ENCODE measurements around the gene SSR4. TPM values are rescaled to one million over a fixed set of nuclear protein-coding genes. Genes with fewer than 3 reads are reported as not detected.

The SSR4 gene
- total RNA-seq, 1 donor from 2014 or later = 297 TPM

- peaks cover 5% of the 10 kb centered on the region for H3K4me1 Mint-ChIP-seq (ENCODE audit: unreplicated experiment)
- H3K4me3 Mint-ChIP-seq (ENCODE audit: unreplicated experiment) = no peak overlapping the region
- H3K9me3 Mint-ChIP-seq (ENCODE audit: unreplicated experiment) = no peaks in the 10 kb centered on the region
- H3K27me3 Mint-ChIP-seq (ENCODE audit: unreplicated experiment) = no peaks in the 10 kb centered on the region
- no peak for DNase-seq (ENCODE audit: extremely low spot score, unreplicated experiment)
- no peaks in the 10 kb centered on the region for H3K36me3 Mint-ChIP-seq (ENCODE audit: unreplicated experiment)
- TF ChIP-seq, protein P1, sequence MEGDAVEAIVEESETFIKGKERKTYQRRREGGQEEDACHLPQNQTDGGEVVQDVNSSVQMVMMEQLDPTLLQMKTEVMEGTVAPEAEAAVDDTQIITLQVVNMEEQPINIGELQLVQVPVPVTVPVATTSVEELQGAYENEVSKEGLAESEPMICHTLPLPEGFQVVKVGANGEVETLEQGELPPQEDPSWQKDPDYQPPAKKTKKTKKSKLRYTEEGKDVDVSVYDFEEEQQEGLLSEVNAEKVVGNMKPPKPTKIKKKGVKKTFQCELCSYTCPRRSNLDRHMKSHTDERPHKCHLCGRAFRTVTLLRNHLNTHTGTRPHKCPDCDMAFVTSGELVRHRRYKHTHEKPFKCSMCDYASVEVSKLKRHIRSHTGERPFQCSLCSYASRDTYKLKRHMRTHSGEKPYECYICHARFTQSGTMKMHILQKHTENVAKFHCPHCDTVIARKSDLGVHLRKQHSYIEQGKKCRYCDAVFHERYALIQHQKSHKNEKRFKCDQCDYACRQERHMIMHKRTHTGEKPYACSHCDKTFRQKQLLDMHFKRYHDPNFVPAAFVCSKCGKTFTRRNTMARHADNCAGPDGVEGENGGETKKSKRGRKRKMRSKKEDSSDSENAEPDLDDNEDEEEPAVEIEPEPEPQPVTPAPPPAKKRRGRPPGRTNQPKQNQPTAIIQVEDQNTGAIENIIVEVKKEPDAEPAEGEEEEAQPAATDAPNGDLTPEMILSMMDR (IDR thresholded peaks at IDR 0.05) = no peak
- no peak overlapping the region for H3K27ac Mint-ChIP-seq (ENCODE audit: unreplicated experiment)
Measured at GRCh38 chrX:153800746-153801145, 6.3 kb downstream of the SSR4 start.

DNA sequence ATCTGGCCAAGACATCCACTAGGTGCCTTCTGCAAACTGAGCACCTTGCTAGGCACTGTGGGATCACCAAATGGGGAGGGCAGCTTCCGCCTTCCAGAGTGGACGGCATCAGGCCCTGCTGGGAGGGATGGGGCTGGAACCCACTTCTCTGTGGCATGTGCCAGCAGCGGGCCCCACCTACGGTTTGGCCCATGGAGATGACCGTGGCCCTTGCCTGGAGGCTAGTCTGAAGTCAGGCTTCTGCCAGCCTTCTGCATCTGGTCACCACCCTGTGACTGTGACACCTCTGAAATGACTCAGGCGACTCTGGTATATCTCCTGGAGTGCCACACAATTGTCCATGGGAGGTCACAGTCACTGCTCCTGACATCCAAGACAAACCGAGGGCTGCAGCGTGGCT, 7.2 kb downstream of the SSR4 start:
- TF ChIP-seq, protein P1 (IDR thresholded peaks at IDR 0.05) = no peak
- H3K27me3 Mint-ChIP-seq (ENCODE audit: unreplicated experiment) = no peaks in the 10 kb centered on the region
- no peak for DNase-seq (ENCODE audit: extremely low spot score, unreplicated experiment)
- no peak overlapping the region for H3K4me3 Mint-ChIP-seq (ENCODE audit: unreplicated experiment)
- no peaks in the 10 kb centered on the region for H3K36me3 Mint-ChIP-seq (ENCODE audit: unreplicated experiment)
- no peak overlapping the region for H3K27ac Mint-ChIP-seq (ENCODE audit: unreplicated experiment)
- H3K9me3 Mint-ChIP-seq (ENCODE audit: unreplicated experiment) = no peaks in the 10 kb centered on the region
- no peaks in the 10 kb centered on the region for H3K4me1 Mint-ChIP-seq (ENCODE audit: unreplicated experiment)

DNA sequence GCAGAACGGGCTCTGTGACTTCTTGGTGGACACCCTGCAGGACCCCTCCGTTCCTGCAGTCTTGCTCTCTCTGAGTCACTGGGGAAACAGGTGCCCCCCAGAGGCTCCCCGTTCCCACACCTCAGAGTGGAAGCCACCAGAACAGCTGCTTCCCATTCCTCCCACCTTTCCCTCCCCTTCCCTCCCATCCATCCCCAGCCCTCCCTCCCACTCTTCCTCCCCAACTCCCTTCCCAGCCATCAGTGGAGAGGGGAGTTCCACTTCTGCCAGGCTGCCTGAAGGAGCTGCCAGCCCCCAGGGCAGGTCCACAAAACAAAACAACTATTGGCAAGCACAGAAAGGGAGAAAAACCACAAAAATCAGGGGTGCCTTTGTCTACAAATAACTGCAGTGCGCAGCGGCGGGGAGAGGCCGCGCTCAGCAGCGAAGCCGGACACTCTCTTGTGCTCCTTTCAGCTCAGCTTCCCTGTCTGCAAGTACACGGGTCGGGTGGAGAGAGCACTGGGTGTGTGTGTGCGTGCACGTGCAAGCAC, 8.1 kb downstream of the SSR4 start:
- Mint-ChIP-seq H3K4me3 (ENCODE audit: unreplicated experiment) (no peak overlapping the region), H3K27ac (ENCODE audit: unreplicated experiment) (no peak overlapping the region), H3K27me3 (ENCODE audit: unreplicated experiment) (no peaks in the 10 kb centered on the region), H3K9me3 (ENCODE audit: unreplicated experiment) (no peaks in the 10 kb centered on the region), H3K4me1 (ENCODE audit: unreplicated experiment) (no peaks in the 10 kb centered on the region), H3K36me3 (ENCODE audit: unreplicated experiment) (no peaks in the 10 kb centered on the region)
- DNase-seq (ENCODE audit: extremely low spot score, unreplicated experiment) = no peak
- TF ChIP-seq, protein P1 (IDR thresholded peaks at IDR 0.05) = no peak

DNA sequence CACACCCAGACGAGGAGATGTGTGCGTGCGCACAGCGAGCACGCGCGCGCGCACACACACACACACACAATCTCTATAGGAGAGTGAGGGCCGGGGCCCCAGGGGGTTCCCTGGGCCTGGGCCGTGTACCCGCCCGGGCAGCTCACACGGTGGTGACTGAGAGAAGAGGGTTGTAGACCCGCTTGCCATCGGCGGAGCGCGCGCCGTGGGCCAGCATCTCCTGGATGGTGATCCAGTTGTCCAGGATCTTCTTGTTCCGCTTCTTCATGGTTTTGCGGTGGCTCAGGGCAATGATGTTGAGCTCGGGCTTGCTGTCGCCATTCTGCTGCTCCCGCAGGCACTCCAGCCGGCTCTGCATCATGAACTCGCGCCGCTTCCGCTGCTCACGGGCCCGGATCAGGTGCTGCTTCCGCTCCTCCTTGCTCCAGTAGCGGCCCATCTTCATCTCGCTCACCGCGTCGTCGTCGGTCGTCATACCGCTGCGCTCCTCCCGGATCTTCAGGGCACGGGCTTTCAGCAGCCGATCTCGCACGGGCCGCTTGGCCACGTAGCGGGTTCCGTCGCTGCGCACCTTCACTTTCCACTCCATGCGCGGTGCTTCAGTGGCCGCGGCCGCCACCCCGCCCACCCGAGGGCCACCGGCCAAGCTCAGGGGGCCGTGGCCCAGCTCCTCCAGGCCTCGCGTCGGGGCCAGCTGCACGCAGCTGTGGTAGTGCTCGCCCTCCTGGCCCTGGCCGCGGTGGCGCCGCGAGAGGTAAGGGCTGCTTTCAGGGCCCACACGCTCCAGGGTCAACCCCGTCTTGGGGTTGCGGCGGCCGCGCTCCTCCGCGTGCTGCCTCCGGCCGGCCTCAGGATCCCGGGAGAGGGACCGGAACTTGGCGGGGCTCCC, 9.0 kb downstream of the SSR4 start:
- Mint-ChIP-seq H3K27me3 (ENCODE audit: unreplicated experiment) (no peaks in the 10 kb centered on the region), H3K36me3 (ENCODE audit: unreplicated experiment) (no peaks in the 10 kb centered on the region), H3K9me3 (ENCODE audit: unreplicated experiment) (no peaks in the 10 kb centered on the region), H3K4me3 (ENCODE audit: unreplicated experiment) (no peak overlapping the region), H3K27ac (ENCODE audit: unreplicated experiment) (no peak overlapping the region), H3K4me1 (ENCODE audit: unreplicated experiment) (no peaks in the 10 kb centered on the region)
- DNase-seq (ENCODE audit: extremely low spot score, unreplicated experiment) = no peak
- TF ChIP-seq, protein P1 (IDR thresholded peaks at IDR 0.05) = no peak

DNA sequence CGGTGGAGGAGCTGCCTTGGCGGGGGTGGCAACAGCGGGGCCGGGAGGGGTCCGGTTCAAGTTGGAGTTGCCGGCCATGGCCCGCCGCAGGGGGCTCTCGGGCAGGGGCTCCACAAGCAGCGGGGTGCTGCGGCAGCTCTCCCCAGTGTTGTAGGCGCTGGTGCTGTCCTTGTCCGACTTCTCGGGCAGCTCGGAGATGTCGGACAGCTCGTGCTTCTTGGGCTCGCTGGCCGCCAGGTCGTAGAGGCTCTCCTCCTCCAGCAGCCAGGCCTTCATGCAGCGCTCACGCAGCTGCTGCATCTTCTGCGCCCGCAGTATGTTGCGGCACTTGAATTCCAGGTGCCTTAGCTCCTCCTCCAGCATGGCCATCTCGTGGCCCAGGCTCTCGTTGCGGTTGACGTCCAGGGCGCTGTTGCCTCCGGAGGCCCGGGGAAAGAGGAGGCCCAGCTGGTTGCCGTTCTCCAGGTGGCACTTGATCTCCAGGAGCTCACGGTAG, 9.7 kb downstream of the SSR4 start:
- Mint-ChIP-seq H3K27ac (ENCODE audit: unreplicated experiment) (no peak overlapping the region), H3K9me3 (ENCODE audit: unreplicated experiment) (no peaks in the 10 kb centered on the region), H3K27me3 (ENCODE audit: unreplicated experiment) (no peaks in the 10 kb centered on the region), H3K4me1 (ENCODE audit: unreplicated experiment) (no peaks in the 10 kb centered on the region), H3K4me3 (ENCODE audit: unreplicated experiment) (no peak overlapping the region), H3K36me3 (ENCODE audit: unreplicated experiment) (no peaks in the 10 kb centered on the region)
- TF ChIP-seq, protein P1 (IDR thresholded peaks at IDR 0.05) = no peak
- no peak for DNase-seq (ENCODE audit: extremely low spot score, unreplicated experiment)
